Islet precursor cell (in vitro differentiated cells): Measurements from ENCODE around the gene ZNF552.
"Not testable (repeated sequence)": the region's sequence is repeated elsewhere in the genome, so short reads cannot be mapped to it uniquely, and the experiment has no call there.

Experiments used
- DNase-seq: peaks from one replicate; pipeline ENCODE4 v3.0.0-alpha.2; 2018

ZNF552 gene

GRCh38 chr19:57817976-57818375, 3.3 kb upstream of the ZNF552 start:
- DNase-seq = no peak

GRCh38 chr19:57816652-57817051, 1.9 kb upstream of the ZNF552 start:
- DNase-seq = no peak

GRCh38 chr19:57815247-57816075, 748 bp upstream of the ZNF552 start:
- DNase-seq = peak; percentile 73

- peak; percentile 89 for DNase-seq
These were observed 701 bp downstream of the ZNF552 start for GRCh38 chr19:57813919-57814504.

- DNase-seq = not testable (repeated sequence)
These were observed 1.5 kb downstream of the ZNF552 start for GRCh38 chr19:57812975-57813820.

GRCh38 chr19:57812226-57812625, 2.5 kb downstream of the ZNF552 start:
- DNase-seq = no peak

GRCh38 chr19:57810410-57811295, 4.1 kb downstream of the ZNF552 start:
- peak; percentile 64 for DNase-seq

- DNase-seq = no peak
These were observed 7.2 kb downstream of the ZNF552 start for GRCh38 chr19:57807541-57807940.

GRCh38 chr19:57803594-57804325, 11.0 kb downstream of the ZNF552 start:
- peak; percentile 96 for DNase-seq

GRCh38 chr19:57803265-57803593, 11.5 kb downstream of the ZNF552 start:
- no peak for DNase-seq

GRCh38 chr19:57802269-57802668, 12.4 kb downstream of the ZNF552 start:
- peak; percentile 43 for DNase-seq

GRCh38 chr19:57800696-57801095, 14.0 kb downstream of the ZNF552 start:
- DNase-seq = peak; percentile 47

GRCh38 chr19:57796580-57796979, 18.1 kb downstream of the ZNF552 start:
- peak; percentile 15 for DNase-seq

- no peak for DNase-seq
These were observed 25.4 kb downstream of the ZNF552 start for GRCh38 chr19:57789288-57789687.

- DNase-seq = no peak
These were observed 26.5 kb downstream of the ZNF552 start for GRCh38 chr19:57788114-57788692.

- no peak for DNase-seq
These were observed 27.8 kb downstream of the ZNF552 start for GRCh38 chr19:57786906-57787305.

GRCh38 chr19:57786286-57786685, 28.4 kb downstream of the ZNF552 start:
- no peak for DNase-seq

GRCh38 chr19:57779220-57779845, 35.4 kb downstream of the ZNF552 start:
- no peak for DNase-seq

GRCh38 chr19:57778336-57778735, 36.4 kb downstream of the ZNF552 start:
- DNase-seq = no peak

- no peak for DNase-seq
These were observed 37.9 kb downstream of the ZNF552 start for GRCh38 chr19:57776764-57777296.

- no peak for DNase-seq
These were observed 41.2 kb downstream of the ZNF552 start for GRCh38 chr19:57773488-57773887.
